UCSD-AML1 (cell line): ENCODE data around the gene PFKFB2.

Experiments
- DNase-seq: peaks from one replicate; lab custom pipeline; 2025; ENCODE audit not compliant: unreplicated experiment; lab: John Stamatoyannopoulos, UW

The PFKFB2 gene

DNA sequence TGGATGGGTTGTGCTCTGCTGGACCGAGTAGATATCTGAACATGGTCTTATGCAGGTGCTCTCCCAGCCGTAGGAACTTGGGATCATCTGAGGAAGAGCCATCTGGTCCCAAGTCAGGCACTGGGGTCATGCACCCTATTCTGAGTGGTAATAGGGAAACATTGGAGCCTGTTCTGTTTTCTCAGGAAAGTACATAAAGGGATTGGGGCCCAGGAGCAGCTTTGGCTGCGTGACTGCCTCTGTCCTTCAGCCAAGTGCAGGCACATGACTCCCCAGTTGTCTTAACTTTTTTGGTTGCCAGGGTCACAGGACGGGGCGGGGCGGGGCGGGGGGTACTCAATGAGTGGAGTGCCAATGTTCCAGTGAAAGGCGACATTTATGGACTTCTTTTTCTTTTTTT, 11.5 kb downstream of the PFKFB2 start:
- no peak for DNase-seq

DNA sequence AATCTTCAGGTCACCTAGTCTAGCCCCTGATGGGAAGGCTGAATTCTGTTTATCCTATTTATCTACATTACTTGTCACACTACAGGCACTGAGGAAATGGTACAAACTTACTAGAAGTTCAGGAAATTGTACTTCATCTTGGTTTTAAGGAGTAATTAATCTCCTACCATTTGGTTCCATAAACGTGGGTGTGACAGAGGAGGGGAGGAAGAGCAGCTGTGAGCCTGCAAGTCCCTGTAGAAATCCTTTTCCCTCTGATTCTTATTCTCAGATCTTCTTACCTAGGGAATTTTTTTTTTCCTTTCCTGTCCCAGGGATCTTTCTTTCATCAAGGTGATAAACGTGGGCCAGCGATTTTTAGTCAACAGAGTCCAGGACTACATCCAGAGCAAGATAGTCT, 14.1 kb downstream of the PFKFB2 start:
- no peak for DNase-seq

DNA sequence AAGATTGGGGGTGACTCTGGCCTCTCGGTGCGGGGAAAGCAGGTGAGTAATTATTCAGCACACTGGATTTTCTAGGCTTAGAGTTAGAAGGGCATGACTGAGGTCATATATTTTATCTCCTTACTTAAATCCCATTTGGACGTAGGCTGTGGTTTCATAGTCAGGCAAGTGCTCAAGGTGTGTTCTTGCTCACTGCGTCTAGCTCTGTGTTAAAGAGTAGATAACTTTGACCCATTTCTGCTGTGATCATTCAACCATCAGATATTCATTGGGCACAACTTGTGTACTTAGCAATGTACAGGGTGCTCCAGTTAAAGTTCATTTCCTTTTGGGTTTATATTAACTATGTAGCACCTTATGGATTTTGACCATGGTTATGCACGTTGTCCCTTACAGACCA, 14.6 kb downstream of the PFKFB2 start:
- DNase-seq, result no peak

DNA sequence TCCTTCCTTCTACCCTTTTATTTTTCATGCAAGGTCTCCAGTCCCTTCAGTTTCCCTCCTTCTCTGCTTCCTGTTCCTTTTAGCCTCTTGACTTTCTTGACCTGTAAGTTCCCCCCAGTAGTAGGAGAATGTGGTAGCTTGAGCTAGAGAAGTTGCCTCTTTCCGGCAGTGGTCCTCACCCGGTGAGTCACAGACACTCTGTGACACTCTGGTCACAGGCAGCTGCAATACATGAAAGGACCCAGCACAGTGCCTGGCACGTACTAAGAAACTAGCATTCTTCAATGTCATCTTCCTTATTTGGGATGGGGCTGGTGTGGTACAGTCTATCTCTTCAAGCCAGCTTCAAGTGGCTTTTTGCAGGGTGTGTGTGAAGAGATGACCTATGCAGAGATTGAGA, 16.0 kb downstream of the PFKFB2 start:
- no peak for DNase-seq

DNA sequence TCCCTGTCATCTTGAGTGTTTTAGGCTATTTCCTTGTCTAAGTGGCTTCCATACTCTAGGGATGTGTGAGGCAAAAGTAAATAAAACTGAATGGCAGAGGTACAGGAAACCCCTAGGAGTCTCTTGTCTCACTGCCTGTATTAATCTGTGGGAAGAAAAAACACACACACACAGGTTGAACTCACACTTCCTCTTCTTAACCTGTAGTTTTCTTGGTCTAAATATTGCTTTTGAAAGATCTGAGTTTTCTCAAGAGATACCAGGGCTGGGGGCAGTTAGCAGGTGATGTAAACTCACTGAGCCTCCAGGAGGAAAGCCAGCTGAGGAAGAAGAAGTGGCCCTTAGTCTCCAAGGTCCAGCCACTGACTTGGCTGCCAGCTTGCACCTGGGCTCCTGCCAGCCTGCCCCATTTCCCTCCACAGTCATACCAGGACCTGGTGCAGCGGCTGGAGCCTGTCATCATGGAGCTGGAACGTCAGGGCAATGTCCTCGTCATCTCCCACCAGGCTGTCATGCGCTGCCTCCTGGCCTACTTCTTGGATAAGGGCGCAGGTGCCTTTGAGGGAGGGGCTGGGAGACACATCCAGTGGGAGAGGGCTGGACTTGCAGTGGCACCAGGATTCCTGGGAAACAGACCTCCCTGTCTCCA, 16.9 kb downstream of the PFKFB2 start:
- DNase-seq, result no peak

DNA sequence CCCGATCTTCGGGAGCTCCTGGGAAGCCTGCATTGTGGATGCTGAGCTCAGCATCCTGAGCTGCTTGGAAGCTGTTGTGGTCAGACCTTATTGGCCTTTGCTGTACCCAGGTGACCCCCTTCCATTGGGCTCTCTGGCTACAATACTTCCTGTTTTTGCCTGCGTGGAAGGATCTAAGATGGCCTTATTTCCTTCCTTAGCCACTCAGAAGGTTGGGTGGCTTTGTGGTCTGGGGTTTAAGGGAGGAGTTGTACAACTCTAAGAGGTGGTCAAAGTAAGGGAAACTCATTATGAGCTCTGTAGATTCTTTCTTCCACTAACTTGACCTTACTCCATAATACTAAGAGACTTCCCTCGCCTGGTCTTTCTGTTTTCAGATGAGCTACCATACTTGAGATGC, 17.7 kb downstream of the PFKFB2 start:
- peak; percentile 64 for DNase-seq

DNA sequence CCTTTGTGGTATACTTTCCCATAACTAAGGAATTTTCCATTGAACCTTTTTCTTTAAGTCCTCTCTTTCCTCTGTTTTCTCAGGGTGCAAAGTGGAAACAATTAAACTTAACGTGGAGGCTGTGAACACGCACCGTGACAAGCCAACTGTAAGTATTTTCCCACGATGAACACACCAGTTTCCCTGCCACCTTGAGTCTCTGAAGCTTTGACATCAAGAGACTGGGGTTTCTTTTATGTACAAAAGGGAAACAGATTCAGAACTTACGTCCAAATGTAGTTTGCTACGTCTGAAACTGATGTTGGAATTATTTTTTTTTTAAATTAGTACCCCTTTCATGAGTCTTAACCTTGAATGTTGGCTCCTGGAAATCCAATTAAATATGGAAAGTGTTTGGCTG, 18.4 kb downstream of the PFKFB2 start:
- no peak for DNase-seq

DNA sequence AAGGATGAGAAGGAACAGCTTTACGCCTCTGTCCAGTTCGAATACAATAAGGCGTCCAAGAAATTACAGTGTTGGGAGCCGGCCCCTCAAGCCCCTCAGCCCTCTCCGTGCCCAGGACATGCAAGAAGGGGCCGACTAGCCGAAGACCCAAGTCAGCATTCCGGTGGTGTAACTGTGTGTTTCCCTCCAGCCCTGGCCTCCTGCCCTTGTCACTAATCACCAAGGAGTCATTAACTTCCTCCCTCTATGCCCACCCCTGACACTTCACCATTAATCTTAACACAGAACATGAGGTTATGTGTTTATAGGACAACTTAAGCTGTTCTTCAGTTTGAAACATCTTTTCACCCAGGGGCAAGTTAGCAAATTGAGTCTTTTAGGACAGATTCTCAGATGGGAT, 19.2 kb downstream of the PFKFB2 start:
- DNase-seq, result peak; percentile 35

DNA sequence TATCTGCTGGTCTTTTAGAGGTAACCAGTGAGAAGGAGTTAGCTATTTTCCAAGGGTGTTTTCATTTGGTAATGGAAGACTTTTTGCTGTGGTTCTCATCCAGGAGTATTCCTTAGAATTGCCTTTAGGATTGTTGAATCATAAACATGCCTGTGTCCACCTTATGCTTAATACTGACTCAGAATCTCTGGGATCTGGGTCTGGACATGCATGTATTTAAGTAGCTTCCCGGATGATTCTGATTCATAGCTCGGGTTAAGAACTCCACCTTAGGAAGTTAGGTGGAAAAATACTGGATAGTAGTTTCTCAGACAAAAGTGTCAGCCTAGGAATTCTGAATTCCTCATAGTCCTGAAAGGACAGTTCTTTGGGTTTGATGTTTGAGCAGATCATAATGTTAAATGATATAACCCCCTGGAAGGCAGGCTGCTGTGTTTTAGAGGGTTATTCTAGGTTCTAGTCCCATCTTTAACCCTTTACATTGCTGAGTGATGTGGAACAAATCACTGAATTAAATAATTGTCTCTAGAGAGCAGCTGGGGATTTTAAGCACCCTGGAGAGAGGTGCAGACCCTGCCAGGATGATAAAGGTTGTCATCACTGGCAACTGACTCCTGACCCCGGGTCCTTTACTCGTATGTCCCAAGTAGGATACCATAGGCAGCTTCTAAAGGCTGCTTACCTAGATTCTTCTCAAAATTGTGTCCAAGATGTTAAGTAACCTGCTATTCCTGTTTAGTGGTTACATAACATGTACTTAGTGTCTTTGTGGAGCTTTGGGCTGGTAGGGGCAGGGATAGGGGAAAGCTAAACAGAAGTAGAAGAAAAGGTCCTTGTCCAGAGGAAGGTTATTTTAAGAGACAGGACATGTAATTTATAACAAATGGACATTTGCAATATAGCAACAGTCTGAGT, 21.1 kb downstream of the PFKFB2 start:
- no peak for DNase-seq

DNA sequence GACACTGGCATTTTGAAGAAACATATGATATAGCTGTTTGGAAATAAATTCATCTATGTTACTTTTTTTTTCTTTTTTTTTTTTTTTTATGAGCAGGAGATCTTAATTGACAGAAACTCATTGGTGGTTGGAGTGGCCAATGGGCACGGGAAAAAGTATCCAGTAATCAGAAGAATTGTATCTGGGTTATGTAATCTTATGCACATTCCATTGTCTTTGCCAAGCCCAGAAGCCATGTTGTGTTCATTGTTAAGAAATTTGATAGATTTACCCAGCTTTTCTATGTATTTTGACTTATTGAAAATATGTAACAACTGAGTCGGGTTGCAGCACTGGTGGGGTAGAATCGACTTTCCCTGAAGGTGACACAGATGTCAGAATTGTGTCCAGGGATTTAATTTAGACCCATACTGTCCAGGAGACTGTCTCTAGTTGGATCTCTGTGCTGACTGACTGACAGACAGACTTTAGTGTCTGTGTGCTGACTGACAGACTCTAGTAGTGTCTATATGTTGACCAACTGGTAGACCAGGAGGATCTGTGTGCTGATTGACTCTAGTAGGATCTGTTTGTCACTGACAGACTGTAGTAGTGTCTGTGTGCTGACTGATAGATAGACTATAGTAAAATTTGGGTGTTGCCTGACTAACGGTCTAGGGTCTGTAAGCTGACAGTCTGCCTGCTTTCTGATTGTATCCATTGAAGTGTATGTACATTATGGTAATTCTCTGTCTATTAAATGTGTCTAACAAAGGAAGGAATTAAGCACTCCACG, 23.3 kb downstream of the PFKFB2 start:
- no peak for DNase-seq

DNA sequence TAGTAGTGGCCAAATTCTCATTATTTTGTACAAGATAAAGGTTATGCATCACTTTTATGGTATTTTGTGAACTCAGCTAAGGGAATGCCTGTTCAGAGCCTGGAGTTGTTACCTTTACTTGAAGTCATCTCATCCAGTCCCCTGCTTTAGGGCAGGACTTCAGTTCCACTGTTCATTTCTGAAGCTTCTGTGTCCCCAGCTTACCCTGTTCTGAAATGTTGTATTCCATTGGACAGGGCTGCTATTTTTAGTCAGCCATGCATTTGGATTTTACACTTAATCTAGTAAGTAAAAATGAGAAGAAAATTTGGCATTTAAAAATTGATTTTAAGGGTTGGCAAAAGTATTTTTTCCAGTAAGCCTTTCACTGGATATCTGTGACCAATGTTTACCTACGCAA, 23.9 kb downstream of the PFKFB2 start:
- DNase-seq, result no peak

DNA sequence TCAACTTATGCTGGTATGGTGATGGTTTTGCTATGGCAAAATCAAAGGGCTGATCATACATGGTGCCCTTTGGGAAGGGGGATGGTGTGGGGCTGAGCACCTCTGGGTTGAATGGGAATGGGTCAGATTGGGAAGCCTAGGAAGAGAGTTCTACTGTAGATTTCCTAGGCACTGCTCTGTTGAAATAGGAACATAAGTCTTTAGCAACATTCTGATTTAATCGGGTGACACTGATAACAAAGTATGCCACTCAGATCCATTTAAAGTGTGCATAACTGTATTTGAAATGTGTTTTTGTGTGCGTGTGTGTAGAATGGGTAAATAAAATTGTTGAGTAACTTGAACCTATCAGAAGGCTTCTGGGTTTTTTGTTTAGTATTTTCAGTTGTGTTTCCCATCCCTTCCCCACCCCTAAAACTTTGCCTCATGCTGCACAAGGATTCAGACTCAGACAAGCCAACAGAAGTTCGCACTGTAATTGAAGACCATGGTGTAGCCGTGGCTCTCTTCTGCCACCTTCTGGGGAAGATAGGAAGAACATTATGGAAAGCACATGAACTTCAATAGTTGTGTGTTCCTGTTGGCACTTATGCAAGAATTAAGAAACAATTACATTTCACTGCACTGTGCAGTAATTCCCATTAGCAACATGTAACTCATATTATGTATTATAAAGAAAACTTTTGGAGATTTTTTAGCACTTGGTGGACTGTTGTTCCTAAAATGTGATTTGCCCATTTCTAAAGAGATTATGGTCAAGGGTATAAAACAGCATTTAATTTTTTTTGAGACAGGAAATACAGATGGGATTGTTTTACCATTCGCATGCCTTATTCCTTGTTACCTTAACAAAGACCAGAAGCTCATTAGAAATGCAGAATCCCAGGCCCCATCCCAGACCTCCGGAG, 24.6 kb downstream of the PFKFB2 start:
- DNase-seq, result peak; percentile 44

DNA sequence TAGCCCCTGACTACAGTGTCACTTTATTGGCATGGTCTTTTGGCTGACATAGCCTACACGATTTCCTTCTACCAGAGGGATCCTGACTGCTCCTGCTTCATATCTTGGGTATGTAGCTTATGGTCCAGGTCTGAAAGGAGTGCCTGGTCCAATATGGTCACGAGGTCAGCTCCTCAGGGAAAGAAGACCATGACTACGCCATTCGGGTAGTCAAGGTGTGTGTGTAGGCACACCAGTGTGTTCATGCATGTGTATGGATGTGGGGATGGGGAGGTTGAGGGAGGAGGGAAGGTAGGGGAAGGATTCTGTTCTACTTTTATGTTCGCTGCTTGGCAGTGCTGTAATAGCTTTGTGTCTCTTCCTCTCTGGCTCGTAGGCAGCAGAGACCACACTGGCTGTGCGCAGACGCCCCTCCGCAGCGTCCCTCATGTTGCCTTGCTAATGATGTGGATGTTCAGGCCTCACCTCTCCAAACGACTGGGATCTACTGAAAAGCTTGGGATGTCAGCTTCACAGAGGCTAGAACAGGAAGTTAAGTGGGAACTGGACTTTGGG, 25.6 kb downstream of the PFKFB2 start:
- DNase-seq, result no peak

DNA sequence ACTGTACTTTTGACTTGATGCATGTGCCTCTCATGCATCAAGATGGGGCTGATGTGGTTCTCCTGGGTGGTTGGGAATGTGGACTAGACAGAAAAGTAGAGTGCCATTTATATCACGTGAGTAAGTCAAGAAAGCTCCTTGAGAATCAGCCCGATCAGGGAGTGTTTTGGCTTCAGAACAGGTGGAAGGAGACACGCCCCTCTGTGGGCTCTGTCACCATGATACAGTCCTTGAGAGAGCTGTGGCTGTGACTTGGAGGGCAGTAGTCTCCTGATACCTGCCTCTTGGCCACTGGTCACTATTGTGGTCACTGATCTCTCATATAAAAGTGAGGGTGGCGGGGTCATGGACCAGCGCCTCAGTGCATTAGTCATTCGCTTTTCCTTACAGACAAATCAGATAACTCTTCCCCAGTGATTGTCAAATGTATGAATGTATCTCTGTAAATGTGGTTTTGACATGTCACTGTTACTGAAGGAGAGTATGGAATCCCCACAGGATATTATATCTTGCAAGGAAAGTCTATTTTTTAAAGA, 26.7 kb downstream of the PFKFB2 start:
- DNase-seq, result no peak

DNA sequence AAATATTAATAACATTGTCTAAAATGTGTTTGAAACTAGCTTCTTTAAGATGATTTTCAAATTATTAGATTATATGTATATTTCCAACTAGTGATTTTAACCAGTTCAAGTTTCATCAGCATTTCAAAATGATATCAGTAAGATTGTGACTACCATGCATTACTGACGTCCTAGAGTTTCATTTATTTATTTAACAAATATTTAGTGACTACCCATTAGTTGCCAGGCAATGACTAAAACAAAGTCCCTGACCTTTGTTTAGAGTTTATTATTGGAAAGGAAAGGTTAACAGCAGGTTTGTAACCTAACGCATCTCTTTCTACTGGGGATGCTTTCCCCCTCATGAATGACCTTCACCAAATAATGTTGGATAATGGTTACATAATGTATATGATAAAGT, 28.0 kb downstream of the PFKFB2 start:
- DNase-seq, result no peak

DNA sequence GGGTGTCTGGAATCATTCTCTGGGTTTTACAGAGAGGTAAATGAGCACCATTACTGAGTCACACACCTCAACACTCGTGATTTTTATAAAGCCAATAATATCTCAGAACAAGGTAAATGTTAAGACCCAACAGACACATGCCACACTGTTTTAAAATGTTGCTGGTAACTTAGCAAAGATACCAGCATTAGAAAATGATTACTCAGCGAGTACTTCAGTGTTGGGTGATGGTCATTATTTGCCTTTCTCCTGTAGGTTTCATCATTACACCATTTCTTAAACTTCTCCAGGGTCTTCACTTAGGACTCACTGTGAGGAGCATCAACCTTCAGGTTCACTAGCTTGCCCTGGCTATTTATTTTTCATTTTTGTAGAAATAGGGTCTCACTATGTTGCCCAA, 28.7 kb downstream of the PFKFB2 start:
- no peak for DNase-seq

DNA sequence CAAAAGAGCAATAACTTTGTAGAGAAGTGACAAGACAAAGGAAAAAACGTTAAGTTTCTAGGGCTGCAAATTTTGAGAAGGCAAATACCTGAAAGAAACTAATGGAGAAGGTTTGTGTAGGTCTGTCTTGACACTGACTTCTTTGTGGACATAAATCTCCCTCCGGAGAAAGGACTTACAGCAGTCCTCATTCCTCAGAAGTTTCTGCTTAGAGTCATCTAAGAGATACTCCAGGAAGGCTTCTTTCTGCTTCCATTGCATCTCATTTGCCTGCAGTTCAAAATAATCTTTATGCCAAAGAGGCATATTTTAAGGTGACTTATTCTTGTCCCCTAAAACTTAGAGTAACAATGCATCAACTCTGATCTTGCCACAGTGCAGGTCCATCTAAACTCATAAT, 31.2 kb downstream of the PFKFB2 start:
- no peak for DNase-seq

DNA sequence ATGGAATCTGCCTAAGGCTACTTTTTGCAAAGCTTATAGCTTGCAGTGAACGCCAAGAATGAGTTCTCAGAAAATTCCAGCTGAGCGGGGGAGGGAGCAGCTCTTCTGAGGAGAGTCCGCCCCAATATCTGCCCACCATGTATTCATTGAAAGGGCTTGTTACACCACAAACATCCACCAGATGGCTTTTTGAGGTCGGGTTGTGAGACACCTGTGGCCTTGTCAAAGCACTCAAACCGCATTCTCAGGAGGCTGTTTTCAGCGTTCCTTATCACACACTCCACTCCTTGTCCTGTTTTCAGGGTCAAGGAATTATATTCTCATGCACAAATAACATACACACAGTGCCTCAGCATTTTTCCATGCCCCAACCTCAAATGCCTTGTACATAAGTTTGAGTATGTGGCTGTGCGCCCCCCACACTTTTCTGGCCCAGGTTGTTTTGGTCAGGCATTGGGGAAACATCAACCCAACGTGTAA, 31.7 kb downstream of the PFKFB2 start:
- DNase-seq, result no peak

DNA sequence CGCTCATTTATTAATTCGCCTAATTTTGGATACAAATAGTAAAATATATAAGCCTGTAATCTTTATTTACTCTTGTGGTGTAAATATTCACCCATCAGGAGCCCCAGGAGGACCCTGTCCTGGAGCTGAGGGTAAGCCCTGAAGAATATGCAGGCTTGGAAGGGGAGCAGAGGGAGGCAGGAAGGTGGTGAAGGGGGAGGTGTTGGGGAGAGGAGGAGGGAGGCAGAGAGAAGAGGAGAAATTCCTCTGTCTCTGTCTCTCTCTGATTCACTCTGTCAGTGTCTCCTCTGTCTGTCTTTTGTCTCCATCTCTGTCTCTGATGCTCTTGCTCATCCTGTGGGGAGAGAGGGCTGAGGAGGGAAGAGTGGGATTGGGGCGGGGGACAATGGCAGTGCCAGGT, 32.8 kb downstream of the PFKFB2 start:
- DNase-seq, result no peak

DNA sequence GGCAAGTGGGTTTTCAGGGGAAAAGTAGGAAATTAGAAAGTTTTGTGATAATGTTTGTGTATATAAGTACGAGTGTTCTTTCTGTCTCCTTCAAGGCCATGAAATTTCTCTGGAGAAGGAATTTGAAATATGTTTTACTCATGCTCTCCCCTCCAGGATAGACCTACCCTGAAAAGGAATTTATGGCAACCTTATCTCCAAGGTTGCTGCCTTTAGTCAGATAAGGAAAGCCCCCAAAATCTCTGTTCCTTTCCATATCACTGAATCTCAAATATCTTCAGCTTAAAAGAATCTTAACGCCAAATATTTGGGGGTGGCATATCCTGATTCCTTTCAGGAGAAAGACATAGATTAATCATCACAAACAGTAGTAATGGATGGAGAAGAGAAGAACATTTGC, 35.1 kb downstream of the PFKFB2 start:
- no peak for DNase-seq
